Trophoblast cell (in vitro differentiated cells and primary cell): ENCODE results near the gene PABPC4L. TPM values are rescaled to one million over a fixed set of nuclear protein-coding genes. Genes with fewer than 3 reads are reported as not detected.

Source experiments
- DNase-seq, 2 donors: peaks; one replicate each; pipeline ENCODE4 v3.0.0-alpha.2; 2016
- H2AFZ ChIP-seq: 2 replicates; pipeline ENCODE4 v1.6.1; 2013; ENCODE audit warnings: low read length, moderate library complexity, mild to moderate bottlenecking; ENCODE audit not compliant: insufficient read depth, poor library complexity
- H2AK5ac ChIP-seq: 2 replicates; pipeline ENCODE4 v1.6.1; 2013; ENCODE audit warnings: mild to moderate bottlenecking, low read length
- H2BK120ac ChIP-seq: 2 replicates; pipeline ENCODE4 v1.6.1; 2013; ENCODE audit warnings: low read length, mild to moderate bottlenecking, moderate library complexity; ENCODE audit not compliant: insufficient read depth, poor library complexity
- H2BK12ac ChIP-seq: 2 replicates; pipeline ENCODE4 v1.6.1; 2013; ENCODE audit warnings: mild to moderate bottlenecking, low read length, moderate library complexity
- H2BK5ac ChIP-seq: 2 replicates; pipeline ENCODE4 v1.6.1; 2013; ENCODE audit warnings: low read length, low read depth, moderate library complexity, mild to moderate bottlenecking; ENCODE audit not compliant: poor library complexity
- H3K14ac ChIP-seq: 2 replicates; pipeline ENCODE4 v1.6.1; 2013; ENCODE audit warnings: mild to moderate bottlenecking, low read length
- H3K18ac ChIP-seq: 2 replicates; pipeline ENCODE4 v1.6.1; 2013; ENCODE audit warnings: mild to moderate bottlenecking, low read length
- H3K23ac ChIP-seq: 2 replicates; pipeline ENCODE4 v1.6.1; 2013; ENCODE audit warnings: low read length
- H3K27ac ChIP-seq: 2 replicates; pipeline ENCODE4 v1.5.1; 2013; ENCODE audit warnings: low read depth, mild to moderate bottlenecking, inconsistent platforms, low read length, moderate library complexity
- H3K27me3 ChIP-seq: 2 replicates; pipeline ENCODE4 v1.6.1; 2013; ENCODE audit warnings: inconsistent platforms, mild to moderate bottlenecking, low read length, moderate library complexity; ENCODE audit not compliant: insufficient read depth
- H3K36me3 ChIP-seq, 2 experiments: 1 replicate in 1 of 2; 2 replicates in 1 of 2; pipeline ENCODE4 v1.6.1; 2013; ENCODE audit warnings: low read length in 2 of 2, mild to moderate bottlenecking in 2 of 2, moderate library complexity in 1 of 2; ENCODE audit not compliant: insufficient read depth in 2 of 2, control insufficient read depth in 1 of 2
- H3K4ac ChIP-seq: 2 replicates; pipeline ENCODE4 v1.6.1; 2013; ENCODE audit warnings: low read depth, mild to moderate bottlenecking, low read length, moderate library complexity
- H3K4me1 ChIP-seq, 2 experiments: 1 replicate in 1 of 2; 2 replicates in 1 of 2; pipeline ENCODE4 v1.6.1; 2013; ENCODE audit warnings: low read length in 2 of 2, mild to moderate bottlenecking in 2 of 2, moderate library complexity in 1 of 2; ENCODE audit not compliant: insufficient read depth in 2 of 2, control insufficient read depth in 1 of 2
- H3K4me2 ChIP-seq: 2 replicates; pipeline ENCODE4 v1.6.1; 2013; ENCODE audit warnings: inconsistent platforms, mild to moderate bottlenecking, low read length, moderate library complexity
- H3K4me3 ChIP-seq: 2 replicates; pipeline ENCODE4 v1.5.1; 2013; ENCODE audit warnings: mild to moderate bottlenecking, low read depth, low read length, inconsistent platforms
- H3K79me1 ChIP-seq: one replicate; pipeline ENCODE4 v1.6.1; 2013; ENCODE audit warnings: low read length
- H3K79me2 ChIP-seq: 2 replicates; pipeline ENCODE4 v1.6.1; 2013; ENCODE audit warnings: low read length, mild to moderate bottlenecking; ENCODE audit not compliant: control insufficient read depth, insufficient read depth, poor library complexity
- H3K9ac ChIP-seq: 2 replicates; pipeline ENCODE4 v1.6.1; 2013; ENCODE audit warnings: mild to moderate bottlenecking, low read length
- H3K9me3 ChIP-seq: 2 replicates; pipeline ENCODE4 v1.6.1; 2013; ENCODE audit warnings: low read depth, mild to moderate bottlenecking, control low read depth, inconsistent platforms, low read length; ENCODE audit not compliant: insufficient read depth
- H4K12ac ChIP-seq: 2 replicates; pipeline ENCODE4 v1.6.1; 2013; ENCODE audit warnings: low read depth, mild to moderate bottlenecking, low read length, moderate library complexity
- H4K8ac ChIP-seq: 2 replicates; pipeline ENCODE4 v1.6.1; 2013; ENCODE audit warnings: low read depth, mild to moderate bottlenecking, low read length, moderate library complexity
- H4K91ac ChIP-seq: one replicate; pipeline ENCODE4 v1.6.1; 2013; ENCODE audit warnings: low read depth, mild to moderate bottlenecking, low read length, moderate library complexity
- WGBS: extraction: QIAGEN DNeasy Blood & Tissue Kit; methylation state at CpG from one replicate; pipeline ENCODE4 v1.1.7; 2013; ENCODE audit warnings: missing lambda C conversion rate; ENCODE audit not compliant: insufficient read length, insufficient coverage; ENCODE audit errors: extremely low coverage; 5-methylcytosine and 5-hydroxymethylcytosine counted together
- polyA plus RNA-seq: library from polyadenylated mRNA; stranded (reverse); fragments of 200-250 nt; gene quantifications from 2 replicates; pipeline ENCODE4 v1.2.3, GENCODE V29; 2013

Gene PABPC4L
- 2.4 and 2.5 TPM in 2 replicates for polyA plus RNA-seq

- peak within 1 kb of the TSS; percentile 72 for H3K4me3 ChIP-seq
- H3K23ac ChIP-seq, result no peak within 1 kb of the TSS
- H3K27ac ChIP-seq, result no peak within 1 kb of the TSS
- peaks cover 4% of the 10 kb centered on the region for H3K79me2 ChIP-seq
- H3K27me3 ChIP-seq, result no peaks in the 10 kb centered on the region
- no peaks in the 10 kb centered on the region for H3K9me3 ChIP-seq
- no peak within 1 kb of the TSS for H2AK5ac ChIP-seq
- no peak within 1 kb of the TSS for H2BK12ac ChIP-seq
- H3K14ac ChIP-seq, result peak within 1 kb of the TSS; percentile 82
- H4K91ac ChIP-seq, result peak within 1 kb of the TSS; percentile 92
- peak within 1 kb of the TSS; percentile 71 for H2BK5ac ChIP-seq
- H3K4me2 ChIP-seq, result peak within 1 kb of the TSS; percentile 65
- no peaks in the 10 kb centered on the region for H3K36me3 ChIP-seq
- peak within 1 kb of the TSS; percentile 37 for H3K9ac ChIP-seq
- H3K18ac ChIP-seq, result peak within 1 kb of the TSS; percentile 83
- peaks cover 4 to 8% of the 10 kb centered on the region in 2 experiments for H3K4me1 ChIP-seq
- H2BK120ac ChIP-seq, result peak within 1 kb of the TSS; percentile 92
- H3K4ac ChIP-seq, result peak within 1 kb of the TSS; percentile 48
- peak within 1 kb of the TSS; percentile 91 for H4K8ac ChIP-seq
- DNase-seq, result no peak
- peaks cover 4% of the 10 kb centered on the region for H3K79me1 ChIP-seq
- H4K12ac ChIP-seq, result peak within 1 kb of the TSS; percentile 77
- no CpG with 5 or more reads among the region's 65 CpGs for WGBS
- H2AFZ ChIP-seq, result peak within 1 kb of the TSS; percentile 93
These were observed at the start of gene PABPC4L for GRCh38 chr4:134201216-134202161. Gene PABPC4L, minus strand, starts transcription at chr4:134201789. Its CDS starts 770 bp downstream, at chr4:134201019.

- no peaks in the 10 kb centered on the region for H3K9me3 ChIP-seq
- no peaks in the 10 kb centered on the region for H3K27me3 ChIP-seq
- H2BK12ac ChIP-seq, result no peak overlapping the region
- H3K23ac ChIP-seq, result no peak overlapping the region
- H3K4ac ChIP-seq, result no peak overlapping the region
- no peak overlapping the region for H2AK5ac ChIP-seq
- H2BK5ac ChIP-seq, result no peak overlapping the region
- no peak overlapping the region for H4K91ac ChIP-seq
- H3K79me2 ChIP-seq, result no peaks in the 10 kb centered on the region
- no peaks in the 10 kb centered on the region for H3K79me1 ChIP-seq
- H2BK120ac ChIP-seq, result no peak overlapping the region
- H4K8ac ChIP-seq, result no peak overlapping the region
- WGBS, result no CpG with 5 or more reads among the region's 1 CpG
- no peak for DNase-seq
- no peaks in the 10 kb centered on the region for H3K36me3 ChIP-seq
- H3K4me3 ChIP-seq, result no peak overlapping the region
- H3K4me2 ChIP-seq, result no peak overlapping the region
- no peak overlapping the region for H4K12ac ChIP-seq
- no peak overlapping the region for H3K18ac ChIP-seq
- H3K9ac ChIP-seq, result no peak overlapping the region
- H3K14ac ChIP-seq, result no peak overlapping the region
- H2AFZ ChIP-seq, result no peak overlapping the region
- H3K4me1 ChIP-seq, result no peaks in the 10 kb centered on the region
- no peak overlapping the region for H3K27ac ChIP-seq
These were observed 49.7 kb upstream of the PABPC4L start for GRCh38 chr4:134251322-134251721.

GRCh38 chr4:134243742-134244713 lies 42.4 kb upstream of the PABPC4L start:
- Histone ChIP-seq H3K27ac (no peak overlapping the region), H3K36me3 (no peaks in the 10 kb centered on the region), H3K4me3 (no peak overlapping the region), H2AK5ac (no peak overlapping the region), H2BK5ac (no peak overlapping the region), H4K12ac (no peak overlapping the region), H3K18ac (no peak overlapping the region), H3K14ac (no peak overlapping the region), H2AFZ (no peak overlapping the region), H4K91ac (no peak overlapping the region), H3K9ac (no peak overlapping the region), H3K4me1 (no peaks in the 10 kb centered on the region), H3K4me2 (no peak overlapping the region), H2BK12ac (no peak overlapping the region), H3K4ac (no peak overlapping the region), H3K9me3 (peaks cover 3% of the 10 kb centered on the region), H2BK120ac (no peak overlapping the region), H3K27me3 (no peaks in the 10 kb centered on the region), H3K79me1 (no peaks in the 10 kb centered on the region), H3K23ac (no peak overlapping the region), H3K79me2 (no peaks in the 10 kb centered on the region), H4K8ac (no peak overlapping the region)
- no peak for DNase-seq
- WGBS, result no CpG with 5 or more reads among the region's 22 CpGs

GRCh38 chr4:134219043-134219442 lies 17.5 kb upstream of the PABPC4L start:
- H3K27me3 ChIP-seq, result no peaks in the 10 kb centered on the region
- H4K8ac ChIP-seq, result no peak overlapping the region
- no peak overlapping the region for H3K4me2 ChIP-seq
- no peaks in the 10 kb centered on the region for H3K4me1 ChIP-seq
- H3K4me3 ChIP-seq, result no peak overlapping the region
- no peak overlapping the region for H3K27ac ChIP-seq
- H4K12ac ChIP-seq, result no peak overlapping the region
- no peak overlapping the region for H3K9ac ChIP-seq
- no CpG with 5 or more reads among the region's 3 CpGs for WGBS
- no peak overlapping the region for H2AK5ac ChIP-seq
- no peak overlapping the region for H3K18ac ChIP-seq
- no peaks in the 10 kb centered on the region for H3K9me3 ChIP-seq
- H3K79me2 ChIP-seq, result no peaks in the 10 kb centered on the region
- no peak overlapping the region for H2AFZ ChIP-seq
- no peak overlapping the region for H2BK12ac ChIP-seq
- no peak overlapping the region for H3K14ac ChIP-seq
- no peak overlapping the region for H4K91ac ChIP-seq
- DNase-seq, result no peak
- H3K79me1 ChIP-seq, result no peaks in the 10 kb centered on the region
- no peak overlapping the region for H3K23ac ChIP-seq
- H3K36me3 ChIP-seq, result no peaks in the 10 kb centered on the region
- H2BK120ac ChIP-seq, result no peak overlapping the region
- H3K4ac ChIP-seq, result no peak overlapping the region
- H2BK5ac ChIP-seq, result no peak overlapping the region
